T-helper 9 cell (primary cell): Measurements from ENCODE around the gene TREX2.

ENCODE experiments used
- DNase-seq: peaks from one replicate; pipeline ENCODE4 v3.0.0-alpha.2; 2020
- total RNA-seq, 2 donors: gene quantifications; one replicate each; lab custom pipeline; 2026; lab: John Stamatoyannopoulos, UW

Gene TREX2
- total RNA-seq = 2.0 to 2.2 reads per million in 2 donors

GRCh38 chrX:153445856-153446635 lies at the start of gene TREX2:
Gene TREX2, minus strand, starts transcription at chrX:153446056. Its CDS starts 626 bp downstream, at chrX:153445430.
- DNase-seq = no peak

DNA sequence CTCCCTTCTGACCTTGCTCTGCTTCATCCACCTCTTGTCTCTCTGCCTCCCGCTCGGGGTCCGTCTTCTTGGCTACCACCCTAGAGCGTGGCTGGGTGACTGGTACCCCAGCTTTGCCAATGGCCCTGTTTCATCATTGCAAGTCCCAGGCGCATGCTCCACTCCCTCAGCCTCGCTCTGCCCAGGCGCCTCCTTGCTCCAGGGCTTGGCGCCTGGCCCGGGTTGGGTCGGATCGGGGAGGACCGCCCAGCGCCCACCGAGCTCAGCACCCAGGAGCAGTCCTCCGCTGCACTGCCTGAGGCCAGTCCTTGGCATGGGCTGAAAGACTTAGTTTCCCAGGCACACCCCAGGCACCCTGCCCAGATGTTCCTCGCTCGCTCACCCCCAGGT lies 49.5 kb upstream of the TREX2 start:
- no peak for DNase-seq

- DNase-seq = no peak
Measured at GRCh38 chrX:153494541-153495361, 48.9 kb upstream of the TREX2 start, which contains the start of gene BGN. Gene BGN, plus strand, starts transcription at chrX:153494980. Its CDS starts 9,652 bp downstream, at chrX:153504632.

DNA sequence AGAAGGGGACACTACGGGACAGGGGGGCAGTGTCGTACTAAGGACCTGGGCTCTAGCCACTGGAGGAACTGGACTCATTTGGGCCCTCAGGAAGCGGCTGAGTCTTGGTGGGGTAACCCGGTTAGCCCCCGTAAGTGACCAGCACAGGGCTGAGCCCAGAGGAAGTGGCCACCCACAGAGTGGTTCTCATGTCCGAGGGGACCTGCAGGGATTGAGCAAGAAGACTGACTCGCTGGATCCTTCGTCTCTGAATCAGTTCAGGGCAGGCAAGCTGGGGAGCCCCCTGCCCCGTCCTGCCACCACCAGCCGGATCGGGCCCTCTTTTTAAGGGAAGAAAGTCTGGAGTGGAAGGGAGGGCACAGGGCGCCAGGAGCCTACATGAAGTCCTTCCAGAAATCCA lies 48.2 kb upstream of the TREX2 start:
- DNase-seq = no peak

- DNase-seq = no peak
Measured at GRCh38 chrX:153493085-153493484, 47.2 kb upstream of the TREX2 start.

- DNase-seq = no peak
Measured at GRCh38 chrX:153492543-153492942, 46.7 kb upstream of the TREX2 start.

- no peak for DNase-seq
Measured at GRCh38 chrX:153491918-153492317, 46.1 kb upstream of the TREX2 start.

DNA sequence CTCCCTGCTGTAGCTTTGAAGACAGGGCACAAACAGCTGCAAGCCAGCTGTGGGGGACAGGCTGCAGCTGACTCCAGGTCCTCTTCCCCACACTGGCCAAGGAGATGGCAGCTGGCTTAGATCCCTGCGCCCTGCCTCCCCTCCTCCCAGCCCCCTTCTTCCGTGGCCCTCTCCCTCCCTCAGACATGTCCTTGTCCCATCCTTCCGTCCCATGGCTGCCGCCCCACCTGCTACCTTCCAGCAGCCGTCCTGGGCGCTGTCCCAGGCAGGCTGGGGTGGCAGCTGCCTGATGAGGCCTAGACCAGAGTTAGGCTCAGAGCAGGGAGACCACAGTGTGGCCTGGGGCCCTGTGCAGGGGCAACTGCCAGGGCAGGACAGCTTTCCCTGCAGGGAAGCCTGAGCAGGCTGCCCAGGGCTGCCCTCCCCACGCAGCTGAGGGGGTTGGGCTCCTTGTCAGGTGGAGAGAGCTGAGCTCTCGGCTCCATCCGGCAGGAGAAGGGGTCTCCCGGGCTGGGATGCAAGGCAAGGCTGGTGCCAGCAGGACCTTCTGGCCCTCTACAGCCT lies 45.6 kb upstream of the TREX2 start:
- no peak for DNase-seq

GRCh38 chrX:153490217-153490930 lies 44.5 kb upstream of the TREX2 start:
- DNase-seq = no peak

DNA sequence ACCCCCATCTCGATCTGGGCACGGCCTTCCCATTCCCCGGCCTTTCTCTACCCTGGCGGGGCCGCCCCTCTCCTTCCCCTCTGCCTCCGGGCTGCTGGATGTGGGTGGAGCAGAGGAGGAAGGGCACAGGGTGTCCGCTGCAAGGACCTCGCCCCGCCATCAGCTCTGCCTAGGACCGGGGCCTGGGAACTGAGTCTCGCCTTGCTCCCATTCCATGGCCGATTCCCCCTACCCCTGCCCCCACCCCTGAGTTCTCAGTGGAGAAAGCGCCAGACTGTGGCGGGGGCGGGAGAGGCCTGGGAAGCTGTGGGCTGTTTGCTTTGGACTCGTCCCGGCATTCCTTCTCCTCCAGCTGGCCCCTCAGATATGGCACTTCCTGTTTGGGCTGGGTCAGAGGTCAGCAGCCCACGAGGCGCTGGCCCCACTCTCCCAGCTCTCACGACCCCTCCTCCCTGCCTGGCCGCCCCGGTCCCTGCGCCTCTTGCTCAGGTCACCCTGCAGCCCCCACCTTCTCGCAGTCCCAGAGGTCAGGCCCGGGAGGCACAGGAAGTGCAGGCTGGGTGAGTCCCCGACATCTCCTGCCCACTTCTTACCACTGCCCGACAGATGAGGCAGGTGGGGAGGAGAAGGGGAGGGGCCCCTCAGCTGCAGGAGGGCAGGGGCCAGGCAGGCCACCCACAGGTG lies 42.5 kb upstream of the TREX2 start:
- no peak for DNase-seq

DNA sequence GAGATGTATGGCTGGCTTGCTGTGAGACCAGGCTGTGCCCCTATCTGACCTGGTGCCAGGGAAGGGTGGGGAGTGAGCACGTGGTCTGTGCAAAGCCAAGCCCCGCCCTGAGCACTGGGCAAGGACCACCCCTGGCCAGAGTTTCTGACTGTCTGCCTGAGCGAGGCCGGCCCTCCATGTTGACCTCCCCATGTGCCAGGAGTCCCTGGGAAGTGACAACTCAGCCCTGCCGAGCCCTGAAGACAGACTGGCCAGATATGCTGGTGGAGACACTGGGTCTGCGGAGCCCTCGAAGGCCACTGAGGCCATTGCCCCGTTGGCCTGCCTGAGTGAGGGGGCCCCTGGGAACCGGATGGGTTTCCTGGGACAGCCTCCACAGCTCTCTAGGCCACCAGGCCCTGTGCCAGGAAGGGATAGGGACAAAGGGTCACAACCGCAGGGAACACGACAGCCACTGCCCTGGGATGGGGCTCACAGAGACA lies 41.8 kb upstream of the TREX2 start:
- no peak for DNase-seq

GRCh38 chrX:153486171-153486570 lies 40.3 kb upstream of the TREX2 start:
- no peak for DNase-seq

DNA sequence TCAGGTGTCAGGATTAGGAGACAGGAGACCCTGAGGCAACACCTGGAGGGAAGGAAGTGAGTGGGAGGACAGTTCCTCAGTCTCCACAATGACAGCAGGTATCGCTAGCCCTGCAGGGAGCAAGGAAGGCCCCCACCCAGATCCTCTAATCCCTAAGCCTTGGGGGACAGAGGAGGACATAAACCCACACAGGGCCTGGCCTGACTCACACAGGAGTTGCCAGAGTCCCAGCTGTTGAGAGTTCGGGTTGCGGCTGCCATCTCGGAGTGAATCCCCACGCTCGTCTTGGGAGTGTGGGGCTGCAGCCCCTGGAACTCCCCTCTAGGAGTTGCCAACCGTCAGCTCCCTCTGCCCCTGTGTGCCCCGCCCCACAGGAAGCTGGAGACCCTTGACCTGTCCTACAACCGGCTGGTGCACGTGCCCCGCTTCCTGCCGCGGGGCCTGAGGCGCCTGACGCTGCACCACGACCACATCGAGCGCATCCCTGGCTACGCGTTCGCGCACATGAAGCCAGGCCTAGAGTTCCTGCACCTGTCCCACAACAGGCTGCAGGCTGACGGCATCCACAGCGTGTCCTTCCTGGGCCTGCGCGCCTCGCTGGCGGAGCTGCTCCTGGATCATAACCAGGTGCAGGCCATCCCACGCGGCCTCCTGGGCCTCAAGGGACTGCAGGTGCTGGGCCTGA lies 39.7 kb upstream of the TREX2 start:
- DNase-seq = no peak

DNA sequence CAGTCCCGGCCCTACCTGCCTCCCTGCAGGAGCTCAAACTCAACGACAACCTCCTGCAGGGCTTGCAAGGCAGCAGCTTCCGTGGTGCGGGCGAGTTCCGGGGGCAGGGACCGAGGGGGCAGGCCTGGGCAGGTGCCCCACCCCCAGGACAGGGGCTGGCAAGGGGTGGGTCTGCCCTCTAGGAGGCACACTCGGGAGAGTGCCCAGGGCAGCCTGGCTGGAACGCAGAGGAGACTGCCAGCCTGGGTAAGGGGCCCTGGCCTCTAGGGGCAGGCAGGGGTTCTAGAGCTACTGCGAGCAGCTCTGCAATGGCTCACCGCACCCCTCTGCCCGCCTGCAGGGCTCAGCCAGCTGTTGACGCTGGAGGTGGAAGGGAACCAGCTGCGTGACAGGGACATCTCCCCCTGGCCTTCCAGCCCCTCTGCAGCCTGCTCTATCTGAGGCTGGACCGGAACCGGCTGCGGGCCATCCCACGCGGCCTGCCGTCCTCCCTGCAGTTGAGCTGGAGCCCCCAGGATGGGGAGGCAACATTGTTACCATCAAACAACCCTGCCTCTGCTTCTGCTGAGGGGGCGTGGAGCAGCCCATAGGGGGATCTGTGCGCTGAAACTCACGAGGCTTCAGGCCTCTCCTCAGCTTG lies 36.6 kb upstream of the TREX2 start:
- no peak for DNase-seq

DNA sequence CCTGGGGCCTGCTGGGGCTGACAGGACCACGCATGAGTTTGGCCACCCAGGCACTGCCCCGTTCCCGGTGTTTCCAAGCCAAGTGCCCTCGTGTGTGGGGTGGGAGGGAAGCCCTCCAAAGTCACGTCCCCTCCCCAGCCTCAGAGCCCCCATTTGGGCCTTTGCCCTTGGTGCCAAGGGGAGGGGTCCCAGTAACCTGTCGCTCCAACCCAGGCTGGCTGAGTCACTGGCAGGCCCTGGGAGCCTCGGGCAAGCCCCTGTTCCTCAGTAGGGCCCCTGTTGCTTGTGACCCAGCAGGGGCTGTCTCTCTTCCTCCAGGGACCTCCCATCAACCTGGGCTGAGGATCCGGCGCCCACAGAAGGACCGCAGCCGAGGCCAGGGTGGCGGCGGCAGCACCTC lies 35.2 kb upstream of the TREX2 start:
- DNase-seq = no peak

GRCh38 chrX:153478746-153479145 lies 32.9 kb upstream of the TREX2 start:
- no peak for DNase-seq

DNA sequence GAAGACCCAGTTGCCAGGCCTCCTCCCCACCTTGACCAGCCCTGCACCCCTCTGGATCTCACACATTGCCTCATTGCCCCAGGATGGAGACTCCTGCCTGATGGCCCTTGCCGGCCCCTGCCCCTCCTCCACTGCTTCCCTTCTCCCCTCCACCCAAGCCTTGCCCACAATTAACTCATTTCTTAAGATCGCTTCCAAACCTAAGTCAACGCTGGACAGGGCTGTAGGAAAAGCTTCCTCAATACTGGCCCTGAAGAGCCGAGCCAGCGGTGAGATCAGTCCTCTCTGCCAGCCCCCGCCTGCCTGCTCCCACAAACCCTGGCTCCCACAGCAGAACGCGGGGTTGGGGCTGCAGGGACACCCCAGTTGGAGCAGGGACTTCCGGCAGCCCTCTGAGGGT lies 32.0 kb upstream of the TREX2 start:
- no peak for DNase-seq

DNA sequence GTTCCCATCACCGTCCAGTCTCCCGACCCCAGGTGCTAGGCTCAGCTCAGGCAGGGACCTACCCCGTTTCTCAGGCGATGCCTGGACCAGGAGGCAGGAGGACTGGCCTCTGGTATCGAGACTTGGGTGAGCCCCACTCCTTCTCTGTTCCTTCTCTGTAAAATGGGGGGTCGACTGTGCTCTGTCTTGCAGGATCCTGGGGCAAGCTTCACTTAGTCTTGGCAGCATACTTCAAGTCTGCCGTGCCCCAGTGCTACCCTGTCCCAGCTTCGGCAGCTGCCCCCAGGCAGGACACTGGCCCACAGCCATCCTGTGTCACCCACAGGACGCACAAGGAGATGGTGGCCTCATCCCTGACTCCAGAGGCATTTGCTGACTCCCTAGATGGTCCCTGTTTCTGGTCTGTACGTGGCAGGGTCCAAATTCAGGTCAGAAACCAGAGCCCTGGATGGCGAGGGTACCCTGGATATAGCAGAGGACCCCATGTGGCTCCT lies 31.6 kb upstream of the TREX2 start:
- no peak for DNase-seq

DNA sequence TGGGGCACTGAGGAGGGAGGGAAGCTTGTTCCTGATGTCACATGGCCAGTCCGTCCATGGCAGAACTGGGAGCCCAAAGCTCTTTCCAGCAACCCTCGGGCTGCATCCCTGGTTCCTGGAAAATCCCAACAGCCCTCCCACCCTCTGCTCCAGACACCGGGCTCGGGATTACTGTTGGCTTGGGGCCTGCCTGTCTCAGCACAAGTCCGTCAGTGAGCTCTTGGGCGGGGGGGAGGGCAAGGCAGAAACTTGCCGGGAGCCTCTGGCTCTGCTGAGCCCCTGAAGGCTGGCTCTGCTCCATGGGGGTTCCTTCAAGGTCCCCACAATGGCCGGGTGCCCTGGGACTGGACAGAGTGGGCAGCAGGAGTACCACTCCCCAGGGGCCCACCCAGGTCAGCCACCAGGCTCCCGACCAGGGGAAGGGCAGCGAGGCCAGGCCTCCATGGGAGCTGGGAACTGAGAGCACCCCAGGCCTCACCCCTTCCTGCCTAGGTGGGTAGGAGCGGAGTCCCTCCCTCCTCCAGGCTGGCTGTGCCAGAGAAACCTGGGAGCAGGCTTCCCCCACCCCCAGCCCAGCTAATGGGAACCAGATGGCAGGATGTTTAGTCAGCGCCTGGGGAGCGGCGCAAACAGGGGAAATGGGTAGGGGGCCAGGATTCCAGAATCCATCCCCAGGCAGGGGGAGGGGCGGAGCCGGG lies 31.0 kb upstream of the TREX2 start:
- DNase-seq = no peak

- DNase-seq = no peak
Measured at GRCh38 chrX:153475751-153476281, 30.0 kb upstream of the TREX2 start.
